Transverse colon (tissue), 4 donors: Measurements from ENCODE around the gene PID1. TPM values are rescaled to one million over a fixed set of nuclear protein-coding genes. Genes with fewer than 3 reads are reported as not detected.

Source experiments
- DNase-seq: peaks from one replicate; pipeline ENCODE4 v3.0.0-alpha.2; 2019
- H3K27ac ChIP-seq, 4 donors: fragments of 200-600 bp; sonication (generic); 2 replicates each; pipeline ENCODE4 v1.5.1; 2016 to 2018; ENCODE audit warnings: inconsistent platforms in 4 of 4
- H3K27me3 ChIP-seq: fragments of 200-600 bp; sonication (generic); 2 replicates; pipeline ENCODE4 v1.5.1; 2017; ENCODE audit warnings: inconsistent platforms
- H3K36me3 ChIP-seq, 4 donors: fragments of 200-600 bp; sonication (generic); 2 replicates each; pipeline ENCODE4 v1.5.1; 2017 to 2019; ENCODE audit warnings: inconsistent platforms in 4 of 4
- H3K4me1 ChIP-seq, 4 donors: fragments of 200-600 bp; sonication (generic); 2 replicates each; pipeline ENCODE4 v1.5.1; 2017 to 2020; ENCODE audit warnings: inconsistent platforms in 4 of 4
- H3K4me3 ChIP-seq, 4 donors: fragments of 200-600 bp; sonication (generic); 1 replicate in 1 of 4; 2 replicates in 3 of 4; pipeline versions ENCODE4 v1.5.1 to v1.6.1; 2017 to 2019; ENCODE audit warnings: inconsistent platforms in 4 of 4
- H3K9me3 ChIP-seq, 2 donors: fragments of 200-600 bp; sonication (generic); 2 replicates each; pipeline ENCODE4 v1.5.1; 2017 to 2019; ENCODE audit warnings: inconsistent platforms in 2 of 2
- CTCF ChIP-seq, 5 experiments: fragments of 200-600 bp in 3 of 5; fragments of 450-650 bp in 2 of 5; sonication (generic) in 3 of 5; IDR thresholded peaks; 1 replicate in 2 of 5; 2 replicates in 3 of 5; pipeline ENCODE4 v1.5.1; 2016 to 2017; ENCODE audit warnings: antibody characterized with exemption in 5 of 5, inconsistent platforms in 3 of 5, mild to moderate bottlenecking in 2 of 5, moderate library complexity in 1 of 5
- EP300 ChIP-seq: sonication (generic); formaldehyde crosslinking; IDR thresholded peaks from one replicate; pipeline ENCODE4 v1.6.1; 2017; ENCODE audit warnings: antibody characterized with exemption, low read depth
- POLR2A ChIP-seq: fragments of 450-650 bp; IDR thresholded peaks from one replicate; pipeline ENCODE4 v1.6.1; 2016; ENCODE audit warnings: antibody characterized with exemption, mild to moderate bottlenecking, moderate library complexity
- POLR2AphosphoS5 ChIP-seq, 3 donors: sonication (generic); formaldehyde crosslinking; IDR thresholded peaks; one replicate each; pipeline ENCODE4 v1.6.1; 2016; ENCODE audit warnings: antibody characterized with exemption in 3 of 3
- WGBS, 2 donors: methylation state at CpG; one replicate each; pipeline ENCODE4 v1.1.5; 2018; ENCODE audit warnings: low coverage in 1 of 2; 5-methylcytosine and 5-hydroxymethylcytosine counted together
- in situ Hi-C, 4 donors: fragments of 200-750 bp; cut with MboI; loops; one replicate each; pipeline versions ENCODE4 v1.15.0 to v1.15.1; 2017; ENCODE audit warnings: low sequenced_read_pairs in 3 of 4, low pct_ligation_motif_present in 1 of 4, low pct_unique_long_range_greater_than_20kb in 1 of 4
- intact Hi-C: fragments of 100-400 bp; cut with DNase I; formaldehyde crosslinking; loops from one replicate; pipeline ENCODE4 v1.15.1; 2023; ENCODE audit warnings: low total_unique reads
- total RNA-seq, 4 donors: library from RNA; depleted of rRNA; stranded (reverse); fragments of >200 nt; gene quantifications; one replicate each; pipeline ENCODE4 v1.1.0, GENCODE V29; 2016

The PID1 gene
- total RNA-seq, 4 donors from 2014 or later = 21.6 to 54.6 (median 27.9) TPM

DNA sequence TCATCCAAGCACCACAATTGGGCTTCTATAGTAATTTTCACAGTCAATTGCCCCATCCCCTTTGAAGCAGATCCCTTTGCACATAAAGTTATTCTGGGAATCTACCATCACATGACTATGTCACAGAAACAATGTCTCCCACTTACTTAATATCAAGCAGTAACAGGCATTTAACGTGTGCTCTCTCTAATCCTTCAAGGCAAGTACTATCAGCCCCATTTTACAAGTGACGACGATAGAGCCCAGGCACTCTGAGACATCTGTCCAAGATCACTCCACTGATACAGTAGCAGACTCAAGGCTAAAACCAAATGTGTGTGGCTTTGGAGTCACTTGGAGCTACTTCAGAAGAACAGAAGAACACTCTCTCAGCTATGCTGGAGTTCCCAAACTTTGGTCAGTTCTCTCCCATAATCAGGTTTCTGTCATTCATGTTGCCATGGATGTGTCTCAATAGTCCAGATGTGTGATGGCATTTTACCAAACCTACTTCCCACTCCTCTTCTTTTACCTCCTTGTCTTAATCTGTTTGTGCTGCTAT lies 39.7 kb downstream of the PID1 start:
- WGBS, 2 donors = 82% methylated on average over 3 of the region's 3 CpGs; no CpG with 5 or more reads in 1 of the 2 donors
- no peak for TF ChIP-seq POLR2A
- no peak for TF ChIP-seq POLR2AphosphoS5 (IDR thresholded peaks at IDR 0.05)
- no peak for TF ChIP-seq CTCF (IDR thresholded peaks at IDR 0.05)
- no peak for TF ChIP-seq EP300
- in situ Hi-C loops = no loop called here
- no peaks in the 10 kb centered on the region for H3K9me3 ChIP-seq
- H3K27me3 ChIP-seq = no peaks in the 10 kb centered on the region
- DNase-seq = no peak
- intact Hi-C loops = loop anchor here (5.0 kb wide), 1 partner anchor 891 kb away; no protein-coding TSS in a partner anchor
- peak overlapping the region in 1 of 4 donors; percentile 3 for H3K27ac ChIP-seq
- no peak overlapping the region for H3K4me3 ChIP-seq
- no peaks in the 10 kb centered on the region for H3K4me1 ChIP-seq
- H3K36me3 ChIP-seq = no peaks in the 10 kb centered on the region

GRCh38 chr2:229230911-229231310 lies 40.2 kb downstream of the PID1 start:
- Histone ChIP-seq H3K27me3 (no peaks in the 10 kb centered on the region), H3K9me3 (no peaks in the 10 kb centered on the region), H3K36me3 (no peaks in the 10 kb centered on the region), H3K4me3 (no peak overlapping the region), H3K4me1 (no peaks in the 10 kb centered on the region), H3K27ac (peak overlapping the region in 1 of 4 donors; percentile 3)
- in situ Hi-C loops (no loop called here), intact Hi-C loops (loop anchor here (5.0 kb wide), 1 partner anchor 891 kb away; no protein-coding TSS in a partner anchor)
- TF ChIP-seq CTCF (IDR thresholded peaks at IDR 0.05) = no peak
- TF ChIP-seq POLR2AphosphoS5 (IDR thresholded peaks at IDR 0.05) = no peak
- TF ChIP-seq POLR2A = no peak
- TF ChIP-seq EP300 = no peak
- 68 to 76% methylated on average over 3 to 4 of the region's 4 CpGs for WGBS, 2 donors
- no peak for DNase-seq

DNA sequence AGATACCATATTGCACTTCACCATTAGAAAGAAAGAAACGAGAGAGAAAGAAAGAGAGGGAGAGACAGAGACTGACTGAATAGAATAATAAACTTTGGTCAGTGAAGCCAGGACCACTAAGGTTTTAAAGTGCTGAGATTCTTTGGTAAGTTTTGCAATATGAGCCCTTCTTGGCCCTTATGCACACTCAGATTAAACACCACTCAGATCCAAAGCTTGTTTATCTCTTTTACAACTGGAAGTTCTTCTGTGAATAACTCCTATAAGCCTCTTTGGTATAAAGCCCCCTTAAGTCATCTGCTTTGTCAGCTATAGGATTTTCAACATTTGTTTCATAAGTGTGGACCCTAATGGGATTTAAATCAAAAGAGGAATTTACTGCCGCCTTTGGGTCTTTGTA lies 40.8 kb downstream of the PID1 start:
- no peak for DNase-seq
- peak overlapping the region in 1 of 4 donors; percentile 23 for H3K27ac ChIP-seq
- no peaks in the 10 kb centered on the region for H3K4me1 ChIP-seq
- no peak overlapping the region for H3K4me3 ChIP-seq
- no peaks in the 10 kb centered on the region for H3K9me3 ChIP-seq
- H3K36me3 ChIP-seq = no peaks in the 10 kb centered on the region
- 63 to 64% methylated on average over 2 of the region's 2 CpGs for WGBS, 2 donors
- in situ Hi-C loops (no loop called here), intact Hi-C loops (loop anchor here (5.0 kb wide), 1 partner anchor 892 kb away; no protein-coding TSS in a partner anchor)
- no peak for TF ChIP-seq CTCF (IDR thresholded peaks at IDR 0.05)
- no peak for TF ChIP-seq EP300
- no peak for TF ChIP-seq POLR2AphosphoS5 (IDR thresholded peaks at IDR 0.05)
- no peak for TF ChIP-seq POLR2A
- no peaks in the 10 kb centered on the region for H3K27me3 ChIP-seq

- H3K9me3 ChIP-seq = no peaks in the 10 kb centered on the region
- WGBS, 2 donors = 67 to 100% methylated on average over 2 of the region's 2 CpGs
- no peak overlapping the region for H3K27ac ChIP-seq
- DNase-seq = no peak
- in situ Hi-C loops (no loop called here), intact Hi-C loops (no loop called here)
- H3K4me3 ChIP-seq = no peak overlapping the region
- no peaks in the 10 kb centered on the region for H3K4me1 ChIP-seq
- TF ChIP-seq POLR2AphosphoS5 (IDR thresholded peaks at IDR 0.05) = no peak
- no peak for TF ChIP-seq EP300
- no peak for TF ChIP-seq POLR2A
- no peak for TF ChIP-seq CTCF (IDR thresholded peaks at IDR 0.05)
- no peaks in the 10 kb centered on the region for H3K27me3 ChIP-seq
- H3K36me3 ChIP-seq = no peaks in the 10 kb centered on the region
Observed at GRCh38 chr2:229226382-229226781, 44.7 kb downstream of the PID1 start.
